OCI-LY7 (cell line): Measurements from ENCODE around the gene RNF183. TPM values are rescaled to one million over a fixed set of nuclear protein-coding genes. Genes with fewer than 3 reads are reported as not detected.

Source experiments
- Bru-seq: library from RNA; stranded (reverse); fragments of 400-500 nt; gene quantifications from one replicate; lab custom pipeline; 2021; lab: Mats Ljungman, UMichigan
- BruChase-seq, 2 experiments: library from RNA; stranded (reverse); fragments of 400-500 nt; gene quantifications; one replicate each; lab custom pipeline; 2021; lab: Mats Ljungman, UMichigan
- BruUV-seq: library from RNA; stranded (reverse); fragments of 400-500 nt; replicated peaks from 2 replicates; lab custom pipeline; 2021; lab: Mats Ljungman, UMichigan
- CTCF ChIA-PET: fragments of 300-600 bp; sonication (Branson Sonifier 250); formaldehyde crosslinking; loops from one replicate; lab custom pipeline; 2022; ENCODE audit warnings: antibody characterized with exemption; ENCODE audit not compliant: unreplicated experiment; lab: Charles Lee
- POLR2A ChIA-PET: fragments of 300-600 bp; sonication (Branson Sonifier 250); formaldehyde crosslinking; loops from one replicate; lab custom pipeline; 2022; ENCODE audit warnings: antibody characterized with exemption; lab: Charles Lee
- DNase-seq: peaks from one replicate; pipeline ENCODE4 v3.0.0-alpha.2; 2015; ENCODE audit warnings: low spot score
- H2AFZ ChIP-seq: fragments of 200-600 bp; sonication (generic), shearing (Covaris generic); 2 replicates; pipeline ENCODE4 v1.6.1; 2014; ENCODE audit warnings: mild to moderate bottlenecking, antibody characterized with exemption, low read length, moderate library complexity
- H3K27ac ChIP-seq: fragments of 200-600 bp; sonication (generic); 2 replicates; pipeline ENCODE4 v1.5.1; 2014; ENCODE audit warnings: mixed run types, low read depth, mild to moderate bottlenecking, moderate library complexity, low read length, inconsistent platforms; ENCODE audit not compliant: poor library complexity, severe bottlenecking
- H3K36me3 ChIP-seq: fragments of 200-600 bp; sonication (generic); 2 replicates; pipeline ENCODE4 v1.6.1; 2014; ENCODE audit warnings: mild to moderate bottlenecking, antibody characterized with exemption, low read length, moderate library complexity, mixed read lengths; ENCODE audit not compliant: insufficient read depth
- H3K4me1 ChIP-seq: fragments of 200-600 bp; sonication (generic); 2 replicates; pipeline ENCODE4 v1.5.1; 2014; ENCODE audit warnings: mild to moderate bottlenecking, low read length; ENCODE audit not compliant: insufficient read depth, poor library complexity, severe bottlenecking
- H3K4me2 ChIP-seq: fragments of 200-600 bp; sonication (generic); 2 replicates; pipeline ENCODE4 v1.6.1; 2014; ENCODE audit warnings: mild to moderate bottlenecking, low read length
- H3K4me3 ChIP-seq: fragments of 200-600 bp; sonication (generic); 2 replicates; pipeline ENCODE4 v1.5.1; 2014; ENCODE audit warnings: mild to moderate bottlenecking, low read depth, low read length; ENCODE audit not compliant: poor library complexity, severe bottlenecking
- H3K79me2 ChIP-seq: fragments of 200-600 bp; sonication (generic); 2 replicates; pipeline ENCODE4 v1.6.1; 2016; ENCODE audit warnings: low read depth, mild to moderate bottlenecking, low read length, moderate library complexity, mixed read lengths; ENCODE audit not compliant: insufficient read depth
- H3K9me2 ChIP-seq: fragments of 200-600 bp; sonication (generic); 2 replicates; pipeline ENCODE4 v1.6.1; 2016; ENCODE audit warnings: mild to moderate bottlenecking, low read length, mixed read lengths; ENCODE audit not compliant: insufficient read depth
- H3K9me3 ChIP-seq: fragments of 200-600 bp; sonication (generic); 2 replicates; pipeline ENCODE4 v1.6.1; 2014; ENCODE audit warnings: mild to moderate bottlenecking, mixed run types, low read length, mixed read lengths
- H4K20me1 ChIP-seq: fragments of 200-600 bp; sonication (generic); 2 replicates; pipeline ENCODE4 v1.6.1; 2014; ENCODE audit warnings: mild to moderate bottlenecking, antibody characterized with exemption, low read length, moderate library complexity, mixed read lengths; ENCODE audit not compliant: insufficient read depth
- CTCF ChIP-seq: fragments of 200-600 bp; sonication (generic); conservative IDR thresholded peaks from 2 replicates; pipeline ENCODE4 v1.5.1; 2014; ENCODE audit warnings: mild to moderate bottlenecking, antibody characterized with exemption, low read length, moderate library complexity, mixed read lengths
- EZH2phosphoT487 ChIP-seq: fragments of 200-600 bp; sonication (generic); IDR thresholded peaks from 2 replicates; pipeline ENCODE4 v1.6.1; 2018; ENCODE audit warnings: low read depth, borderline replicate concordance, mild to moderate bottlenecking, mixed run types, antibody characterized with exemption, low read length, moderate library complexity, mixed read lengths
- intact Hi-C: fragments of 100-400 bp; cut with micrococcal nuclease; formaldehyde crosslinking; loops from one replicate; pipeline ENCODE4 v1.10.0; 2022; ENCODE audit not compliant: unreplicated experiment
- long read RNA-seq: library from polyadenylated mRNA; stranded (forward); transcript quantifications from one replicate; pipeline ENCODE4 v2.0.0, GENCODE V29; 2022
- total RNA-seq, 2 experiments: library from RNA; depleted of rRNA in 1 of 2; stranded (reverse); fragments of >200 nt in 1 of 2; shearing (Covaris generic) in 1 of 2; gene quantifications; 2 replicates each; pipeline ENCODE4 v1.2.3, GENCODE V29; 2014 to 2022

Gene RNF183, protein sequence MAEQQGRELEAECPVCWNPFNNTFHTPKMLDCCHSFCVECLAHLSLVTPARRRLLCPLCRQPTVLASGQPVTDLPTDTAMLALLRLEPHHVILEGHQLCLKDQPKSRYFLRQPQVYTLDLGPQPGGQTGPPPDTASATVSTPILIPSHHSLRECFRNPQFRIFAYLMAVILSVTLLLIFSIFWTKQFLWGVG
- total RNA-seq (2014; rRNA removed; shearing (Covaris generic)): not detected in 2 replicates
- total RNA-seq (2022): not detected in 2 replicates
- Bru-seq, nascent RNA: not detected
- percentile 12 among the genes with signal in this experiment for BruChase-seq, experiment 1, labeled RNA remaining after a 6-hour chase
- not detected for BruChase-seq, experiment 2, labeled RNA remaining after a 2-hour chase
- long read RNA-seq: 0 reads

DNA sequence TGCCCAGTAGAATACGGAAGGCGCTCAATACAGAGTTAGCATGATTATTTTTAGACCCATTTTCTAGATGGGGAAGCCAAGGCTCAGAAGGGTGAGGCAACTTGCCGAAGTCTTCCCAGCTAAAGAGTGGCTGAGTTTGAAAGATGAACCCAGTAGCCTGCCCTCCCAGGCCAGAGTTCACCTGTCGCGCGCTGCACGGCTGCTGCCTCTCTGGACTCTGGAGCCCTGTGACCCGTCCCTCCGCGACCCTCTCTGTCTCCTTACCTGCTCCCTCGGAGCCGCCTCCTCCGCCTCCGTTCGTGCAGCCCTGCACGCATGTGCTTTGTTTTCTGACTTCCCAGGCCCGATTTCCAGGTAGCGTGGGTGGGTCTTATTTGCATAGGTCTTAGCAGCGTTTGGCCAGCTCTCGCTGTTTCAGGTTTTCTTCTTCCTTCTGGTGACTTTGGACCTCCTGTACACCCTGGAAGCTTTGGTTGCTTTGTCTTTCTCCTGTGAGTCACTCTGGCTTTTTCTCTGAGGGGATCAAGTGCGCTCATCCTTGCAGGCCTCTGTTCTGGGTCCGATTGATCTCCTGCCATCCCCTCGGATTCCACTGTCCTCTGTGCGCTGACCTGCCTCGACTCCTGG lies at the start of gene RNF183:
Gene RNF183 (minus strand): TSS at position 585 of the 627 bp plus-strand sequence. CDS start 5,192 bp downstream, outside the sequence.
- TF ChIP-seq EZH2phosphoT487: no peak
- TF ChIP-seq CTCF: no peak
- ChIA-PET CTCF (no interaction called here), POLR2A (no interaction called here)
- H3K9me3 ChIP-seq: no peaks in the 10 kb centered on the region
- no peaks in the 10 kb centered on the region for H3K36me3 ChIP-seq
- no peak for DNase-seq
- BruUV-seq: no TSS peak
- H3K79me2 ChIP-seq: no peaks in the 10 kb centered on the region
- no peak within 1 kb of the TSS for H3K4me3 ChIP-seq
- H3K4me1 ChIP-seq: peaks cover 10% of the 10 kb centered on the region
- H3K27ac ChIP-seq: no peak within 1 kb of the TSS
- no peaks in the 10 kb centered on the region for H3K9me2 ChIP-seq
- no peak within 1 kb of the TSS for H2AFZ ChIP-seq
- no peak within 1 kb of the TSS for H3K4me2 ChIP-seq
- H4K20me1 ChIP-seq: no peaks in the 10 kb centered on the region
- intact Hi-C loops: loop anchor here (10.0 kb wide), 1 partner anchor 282 kb away; no protein-coding TSS in a partner anchor

- peak; percentile 21 for DNase-seq
- Histone ChIP-seq H3K27ac (no peak overlapping the region), H3K4me1 (peaks cover 19% of the 10 kb centered on the region), H3K79me2 (no peaks in the 10 kb centered on the region), H3K4me3 (no peak overlapping the region), H4K20me1 (no peaks in the 10 kb centered on the region), H3K9me3 (no peaks in the 10 kb centered on the region), H3K36me3 (no peaks in the 10 kb centered on the region), H2AFZ (no peak overlapping the region), H3K4me2 (no peak overlapping the region), H3K9me2 (no peaks in the 10 kb centered on the region)
- ChIA-PET POLR2A (interaction anchor here (0.6 to 1.0 kb wide), 7 partner anchors 11 to 1978 kb away, joined by 3 to 4 read pairs (median 3); partner anchors contain the start of gene WDR31), CTCF (interaction anchor here (0.7 kb wide), 1 partner anchor 18 kb away, joined by 3 read pairs; no protein-coding TSS in a partner anchor)
- TF ChIP-seq EZH2phosphoT487 (no peak), CTCF (no peak)
- intact Hi-C loops: no loop called here
- BruUV-seq: no TSS peak
Observed at GRCh38 chr9:113352411-113352810, 49.2 kb upstream of the RNF183 start.
